Forelimb muscle (tissue), 1 donor: ENCODE measurements around the gene NRTN. TPM values are rescaled to one million over a fixed set of nuclear protein-coding genes. Genes with fewer than 3 reads are reported as not detected.
"Not testable (repeated sequence)": the region's sequence is repeated elsewhere in the genome, so short reads cannot be mapped to it uniquely, and the experiment has no call there.

Experiments used
- DNase-seq: peaks from one replicate; pipeline ENCODE4 v3.0.0-alpha.2; 2013; ENCODE audit warnings: low read depth
- polyA plus RNA-seq: library from polyadenylated mRNA; unstranded; fragments of 120-200 nt; gene quantifications from one replicate; pipeline ENCODE4 v1.2.1, GENCODE V29; 2013; ENCODE audit not compliant: insufficient read length

The NRTN gene
- polyA plus RNA-seq, 1 donor = 0.37 TPM

GRCh38 chr19:5867201-5868136 is 62.6 kb downstream of the NRTN start:
- no peak for DNase-seq

DNA sequence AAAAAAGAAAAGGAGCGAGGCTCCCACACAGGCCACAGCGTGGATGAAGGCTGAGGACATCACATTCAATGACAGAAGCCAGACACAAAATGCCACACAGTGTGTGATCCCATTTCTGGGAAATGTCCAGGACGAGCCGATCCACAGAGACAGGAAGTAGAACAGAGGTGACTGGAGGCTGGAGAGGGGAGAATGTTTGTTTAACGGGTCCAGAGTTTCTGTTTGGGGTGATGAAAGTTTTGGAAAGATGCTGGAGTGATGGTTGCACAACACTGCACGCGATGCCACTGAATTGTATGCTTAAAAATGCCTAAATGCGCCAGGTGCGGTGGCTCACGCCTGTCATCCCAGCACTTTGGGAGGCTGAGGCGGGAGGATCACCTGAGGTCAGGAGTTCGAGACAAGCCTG is 66.1 kb downstream of the NRTN start:
- DNase-seq = no peak

DNA sequence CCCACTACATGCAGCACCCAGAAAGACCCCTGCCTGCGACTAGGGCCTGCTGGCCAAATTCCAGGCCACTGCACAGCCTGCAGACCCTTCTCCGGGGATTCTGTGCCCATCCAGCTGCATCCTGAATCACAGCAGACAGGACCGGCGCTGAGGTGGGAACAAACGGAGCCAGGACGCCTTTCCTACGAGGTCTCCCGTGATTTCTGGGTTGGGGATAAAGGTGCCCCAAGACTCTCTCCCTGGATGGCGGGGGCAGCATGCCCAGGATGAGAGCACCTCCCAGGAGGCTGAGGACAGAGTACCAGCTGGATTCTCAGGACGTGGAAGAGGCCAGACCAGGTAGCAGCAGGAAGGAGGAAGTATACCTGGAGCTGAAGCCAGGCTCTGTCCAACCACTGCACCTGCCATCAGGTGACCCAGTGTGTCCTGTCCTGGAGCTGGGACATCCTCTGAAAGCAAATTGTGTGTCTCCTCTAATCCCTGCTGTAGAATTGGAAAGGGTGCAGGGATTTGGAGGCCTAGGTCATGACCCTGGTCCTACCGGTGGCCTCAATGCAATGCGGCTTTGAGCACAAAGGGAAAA is 68.8 kb downstream of the NRTN start:
- no peak for DNase-seq

GRCh38 chr19:5874496-5874895 is 69.6 kb downstream of the NRTN start:
- not testable (repeated sequence) for DNase-seq

- DNase-seq = no peak
Observed at GRCh38 chr19:5877427-5877826, 72.6 kb downstream of the NRTN start.

DNA sequence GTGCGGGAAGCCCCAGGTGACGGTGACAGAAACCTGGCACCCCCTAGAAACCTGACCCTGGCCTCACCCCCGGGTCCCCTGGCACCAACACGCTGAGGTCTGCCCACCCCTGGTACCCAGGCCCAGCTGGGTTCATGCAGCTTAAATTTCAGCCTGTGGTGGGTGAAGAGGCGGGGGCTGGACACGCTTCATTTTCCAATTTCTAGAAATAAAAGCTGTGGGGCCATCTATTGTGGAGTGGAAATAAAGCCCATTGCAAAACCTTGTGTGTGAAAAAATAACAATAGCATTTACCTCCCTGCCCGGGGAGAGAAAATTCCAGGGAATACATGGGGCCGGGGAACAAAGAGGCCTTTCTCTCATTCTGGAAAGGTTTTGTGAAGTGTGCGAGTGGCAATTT is 73.0 kb downstream of the NRTN start:
- DNase-seq = no peak

Other genes with a start within 250 kb of the NRTN start
- gene TINCR, start 237.1 kb upstream of the NRTN start, polyA plus RNA-seq = 1.0 TPM
- 46.4 TPM for gene SAFB2, start 182.3 kb upstream of the NRTN start, polyA plus RNA-seq
- 92.1 TPM for gene SAFB, start 182.0 kb upstream of the NRTN start, polyA plus RNA-seq
- 93.6 TPM for gene MICOS13, start 124.6 kb upstream of the NRTN start, polyA plus RNA-seq
- gene HSD11B1L, start 124.0 kb upstream of the NRTN start, polyA plus RNA-seq = 4.9 TPM
- gene RPL36, start 114.8 kb upstream of the NRTN start, polyA plus RNA-seq = 1,428 TPM
- gene LONP1, start 84.9 kb upstream of the NRTN start, polyA plus RNA-seq = 44.6 TPM
- not detected for gene CATSPERD, start 84.4 kb upstream of the NRTN start, polyA plus RNA-seq
- gene PRR22, start 20.3 kb upstream of the NRTN start, polyA plus RNA-seq = 2.2 TPM
- 24.5 TPM for gene DUS3L, start 13.9 kb upstream of the NRTN start, polyA plus RNA-seq
- not detected for gene FUT6, start 34.6 kb downstream of the NRTN start, polyA plus RNA-seq
- 0.25 TPM for gene FUT3, start 46.4 kb downstream of the NRTN start, polyA plus RNA-seq
- gene FUT5, start 65.5 kb downstream of the NRTN start, polyA plus RNA-seq = not detected
- 191 TPM for gene NDUFA11, start 98.7 kb downstream of the NRTN start, polyA plus RNA-seq
- gene VMAC, start 99.8 kb downstream of the NRTN start, polyA plus RNA-seq = 4.3 TPM
- 6.3 TPM for gene CAPS, start 109.2 kb downstream of the NRTN start, polyA plus RNA-seq
- 45.6 TPM for gene RANBP3, start 173.1 kb downstream of the NRTN start, polyA plus RNA-seq